ENCODE results near the gene JAK2.

- TF ChIP-seq, protein P1, sequence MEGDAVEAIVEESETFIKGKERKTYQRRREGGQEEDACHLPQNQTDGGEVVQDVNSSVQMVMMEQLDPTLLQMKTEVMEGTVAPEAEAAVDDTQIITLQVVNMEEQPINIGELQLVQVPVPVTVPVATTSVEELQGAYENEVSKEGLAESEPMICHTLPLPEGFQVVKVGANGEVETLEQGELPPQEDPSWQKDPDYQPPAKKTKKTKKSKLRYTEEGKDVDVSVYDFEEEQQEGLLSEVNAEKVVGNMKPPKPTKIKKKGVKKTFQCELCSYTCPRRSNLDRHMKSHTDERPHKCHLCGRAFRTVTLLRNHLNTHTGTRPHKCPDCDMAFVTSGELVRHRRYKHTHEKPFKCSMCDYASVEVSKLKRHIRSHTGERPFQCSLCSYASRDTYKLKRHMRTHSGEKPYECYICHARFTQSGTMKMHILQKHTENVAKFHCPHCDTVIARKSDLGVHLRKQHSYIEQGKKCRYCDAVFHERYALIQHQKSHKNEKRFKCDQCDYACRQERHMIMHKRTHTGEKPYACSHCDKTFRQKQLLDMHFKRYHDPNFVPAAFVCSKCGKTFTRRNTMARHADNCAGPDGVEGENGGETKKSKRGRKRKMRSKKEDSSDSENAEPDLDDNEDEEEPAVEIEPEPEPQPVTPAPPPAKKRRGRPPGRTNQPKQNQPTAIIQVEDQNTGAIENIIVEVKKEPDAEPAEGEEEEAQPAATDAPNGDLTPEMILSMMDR (IDR thresholded peaks at IDR 0.05): no peak
- TF ChIP-seq ZFX (IDR thresholded peaks at IDR 0.05; ENCODE audit: borderline replicate concordance): no peak
Observed at GRCh38 chr9:5015934-5016333, 30.9 kb downstream of the JAK2 start.

All from 22Rv1 (cell line).